GM21423 (cell line): Measurements from ENCODE around the gene SLC41A3.

Experiments used
- ATAC-seq: cut with Tn5 transposase; IDR thresholded peaks from one replicate; pipeline ENCODE4 v1.9.1; 2021; ENCODE audit warnings: mild to moderate bottlenecking, moderate library complexity; ENCODE audit not compliant: unreplicated experiment

The SLC41A3 gene

DNA sequence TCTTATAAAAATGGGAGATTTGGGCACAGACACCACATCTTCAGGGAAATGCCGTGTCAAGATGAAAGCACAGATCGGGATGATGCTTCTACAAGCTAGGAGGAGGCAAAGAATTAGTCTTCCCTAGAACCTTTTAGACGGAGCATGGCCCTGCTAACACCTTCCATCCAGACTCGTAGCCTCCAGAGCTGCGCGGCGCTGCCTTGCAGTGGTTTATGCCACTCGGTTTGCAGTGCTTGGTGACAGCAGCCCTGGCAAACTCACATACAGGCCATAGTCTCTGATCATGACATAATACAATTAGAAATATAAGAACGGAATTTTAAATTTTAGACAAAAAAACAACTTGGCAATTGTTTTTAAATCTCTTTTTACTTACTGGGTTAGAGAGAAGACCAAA lies 37.1 kb upstream of the SLC41A3 start:
- no peak for ATAC-seq

DNA sequence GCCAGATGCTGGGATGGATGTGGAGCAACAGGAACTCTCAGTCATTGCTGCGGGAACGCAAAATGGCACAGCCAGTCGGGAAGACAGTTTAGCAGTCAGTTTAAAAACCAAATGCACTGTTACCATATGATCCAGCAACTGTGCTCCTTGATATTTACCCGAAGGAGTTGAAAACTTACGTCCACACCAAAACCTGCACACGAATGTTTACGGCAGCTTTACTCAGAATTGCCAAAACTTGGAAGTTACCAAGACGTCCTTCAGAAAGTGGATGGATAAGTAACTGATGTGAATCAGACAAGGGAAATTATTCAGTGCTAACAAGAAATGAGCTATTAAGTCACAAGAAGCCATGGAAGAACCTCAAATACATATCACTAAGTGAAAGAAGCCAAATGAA lies 36.1 kb upstream of the SLC41A3 start:
- no peak for ATAC-seq

DNA sequence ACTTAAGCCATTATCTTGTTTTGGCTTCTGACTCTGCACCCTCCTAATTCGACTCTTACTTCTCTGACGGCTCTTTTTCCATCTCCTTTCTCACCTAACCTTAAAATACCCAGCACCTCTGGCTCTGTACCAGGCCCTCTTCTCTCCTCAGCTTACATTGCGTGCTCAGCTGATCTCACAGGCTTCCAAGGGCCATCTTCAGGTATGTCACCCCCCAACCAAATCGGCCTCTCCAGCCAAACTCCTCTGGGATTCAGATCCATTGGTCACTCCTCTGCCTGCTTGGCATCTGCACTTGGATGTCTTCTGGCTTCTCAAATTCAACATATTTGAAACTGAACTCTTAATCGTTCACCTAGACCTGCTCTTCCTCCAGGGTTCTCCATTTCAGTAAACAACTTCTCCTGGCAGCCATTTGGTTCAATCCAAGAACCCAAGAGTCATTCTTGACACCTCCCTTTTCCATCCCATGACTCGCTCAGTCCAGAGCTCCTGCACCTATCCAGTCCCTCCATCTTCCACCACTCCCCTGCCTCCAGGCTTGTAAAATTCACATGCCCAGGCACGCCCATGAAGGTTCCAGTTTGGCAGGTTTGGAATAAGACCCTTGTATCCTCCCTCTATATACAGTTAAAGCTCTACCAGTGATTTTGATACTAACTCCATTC lies 35.2 kb upstream of the SLC41A3 start:
- no peak for ATAC-seq

DNA sequence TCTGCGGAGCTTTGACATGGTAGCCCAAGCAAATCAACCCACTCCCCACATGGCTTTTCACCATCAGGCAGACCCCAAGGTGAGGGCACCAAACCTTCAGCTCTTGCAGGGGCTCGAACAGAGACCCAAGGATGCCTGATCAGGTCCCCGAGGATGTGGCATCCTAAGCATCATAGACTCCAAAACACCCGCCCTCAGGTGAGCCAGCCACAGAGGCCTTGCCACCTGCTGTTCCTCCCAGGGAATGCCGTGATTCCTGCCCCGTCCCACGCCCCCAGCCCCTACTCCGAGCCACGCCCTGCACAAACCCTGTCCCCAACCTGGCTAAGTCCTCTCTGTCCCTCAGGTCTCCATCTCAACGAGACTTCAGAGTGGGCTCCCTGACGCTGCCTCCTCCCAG lies 34.7 kb upstream of the SLC41A3 start:
- no peak for ATAC-seq

DNA sequence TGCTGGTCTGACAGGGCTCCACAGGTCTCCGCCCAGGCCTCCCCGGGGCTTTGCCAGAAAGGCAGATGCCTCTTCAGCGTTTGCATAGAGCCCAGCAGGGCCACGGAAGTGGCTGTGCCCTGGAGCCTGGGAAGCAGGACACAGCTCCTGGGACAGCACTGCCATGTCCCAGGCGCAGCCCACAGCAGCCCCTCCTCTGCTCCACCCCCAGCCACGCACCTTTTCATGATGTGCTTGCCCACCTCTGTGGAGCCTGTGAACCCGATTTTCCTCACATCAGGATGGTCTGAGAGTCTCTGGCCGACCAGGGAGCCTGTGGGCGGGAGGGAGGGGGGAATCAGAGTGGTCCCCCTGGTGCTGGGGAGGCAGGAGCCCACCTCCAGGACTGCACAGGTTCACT lies 33.9 kb upstream of the SLC41A3 start:
- no peak for ATAC-seq

DNA sequence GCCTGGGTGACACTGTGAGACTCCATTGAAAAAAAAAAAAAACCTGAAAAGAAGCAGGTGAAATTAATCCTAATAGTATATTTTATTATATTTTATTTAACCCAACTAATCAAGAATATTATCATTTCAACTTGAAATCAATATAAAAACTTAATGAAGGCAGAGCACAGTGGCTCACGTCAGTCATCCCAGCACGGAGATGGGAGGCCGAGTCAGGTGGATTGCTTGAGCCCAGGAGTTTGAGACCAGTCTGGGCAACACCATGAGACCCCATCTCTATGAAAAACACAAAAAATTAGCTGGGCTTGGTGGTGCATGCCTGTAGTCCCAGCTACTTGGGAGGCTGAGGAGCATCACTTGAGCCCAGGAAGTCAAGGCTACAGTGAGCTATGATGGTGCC lies 33.3 kb upstream of the SLC41A3 start:
- no peak for ATAC-seq

DNA sequence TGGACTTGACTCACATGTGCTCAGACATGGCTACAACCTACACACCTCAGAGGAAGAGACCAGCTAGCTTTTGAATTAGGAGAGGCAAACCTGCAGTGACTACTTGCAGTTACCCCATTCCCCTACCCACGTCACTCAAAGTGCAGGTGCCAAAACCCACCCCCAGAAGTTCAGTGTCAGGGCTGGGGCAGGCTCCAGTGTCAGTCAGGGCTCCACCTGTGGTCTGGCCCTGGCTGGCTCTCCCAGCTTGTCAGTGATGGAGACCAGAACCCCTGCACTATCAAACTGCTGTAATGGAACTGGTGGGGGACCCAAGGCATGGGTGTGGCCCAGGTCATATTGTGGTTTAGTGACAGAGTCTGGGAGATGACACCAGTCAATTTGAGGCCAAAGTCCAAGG lies 32.6 kb upstream of the SLC41A3 start:
- ATAC-seq: no peak

DNA sequence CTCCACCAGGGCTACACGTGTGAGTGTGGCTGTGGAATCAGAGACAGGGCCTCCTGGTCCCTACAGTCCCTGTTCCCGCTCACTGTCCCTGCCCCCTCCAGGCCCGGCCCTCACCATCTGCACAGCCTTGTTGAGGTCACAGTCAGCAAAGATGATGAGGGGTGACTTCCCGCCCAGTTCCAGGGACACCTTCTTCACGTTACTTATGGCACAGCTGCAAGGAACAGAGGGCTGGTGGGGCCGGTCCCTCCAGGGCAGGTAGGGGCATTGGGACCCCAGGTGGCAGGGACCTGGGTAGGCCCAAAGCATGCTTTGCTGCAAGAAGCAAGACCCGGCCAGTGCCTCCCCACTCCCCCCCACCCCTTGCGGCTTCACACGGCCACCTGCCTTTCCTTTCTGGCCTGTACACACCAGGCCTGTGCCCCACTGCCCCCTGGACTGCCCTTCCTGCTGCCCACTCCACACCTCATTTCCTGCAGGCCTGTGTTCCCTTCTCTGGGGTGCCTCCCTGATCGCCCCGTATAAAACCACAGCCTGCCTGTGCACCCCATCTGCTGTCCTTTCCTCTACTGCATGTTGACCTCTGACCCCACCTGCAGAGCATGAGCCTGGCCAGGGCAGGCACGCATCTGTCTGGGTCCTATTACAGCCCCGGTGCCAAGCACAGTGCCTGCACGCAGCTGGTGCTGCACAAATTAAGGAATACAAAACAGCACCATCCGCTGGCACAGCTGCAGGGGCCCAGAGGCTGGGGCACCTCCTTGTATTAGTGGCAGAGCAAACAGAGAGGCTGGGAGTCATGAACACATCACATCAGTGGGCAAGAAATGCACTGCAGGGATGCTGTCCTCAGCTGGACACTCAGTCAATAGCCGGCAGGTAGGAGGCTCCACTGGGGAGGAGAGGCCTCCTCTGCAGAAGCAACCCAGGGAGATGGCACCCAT lies 30.8 kb upstream of the SLC41A3 start:
- no peak for ATAC-seq

DNA sequence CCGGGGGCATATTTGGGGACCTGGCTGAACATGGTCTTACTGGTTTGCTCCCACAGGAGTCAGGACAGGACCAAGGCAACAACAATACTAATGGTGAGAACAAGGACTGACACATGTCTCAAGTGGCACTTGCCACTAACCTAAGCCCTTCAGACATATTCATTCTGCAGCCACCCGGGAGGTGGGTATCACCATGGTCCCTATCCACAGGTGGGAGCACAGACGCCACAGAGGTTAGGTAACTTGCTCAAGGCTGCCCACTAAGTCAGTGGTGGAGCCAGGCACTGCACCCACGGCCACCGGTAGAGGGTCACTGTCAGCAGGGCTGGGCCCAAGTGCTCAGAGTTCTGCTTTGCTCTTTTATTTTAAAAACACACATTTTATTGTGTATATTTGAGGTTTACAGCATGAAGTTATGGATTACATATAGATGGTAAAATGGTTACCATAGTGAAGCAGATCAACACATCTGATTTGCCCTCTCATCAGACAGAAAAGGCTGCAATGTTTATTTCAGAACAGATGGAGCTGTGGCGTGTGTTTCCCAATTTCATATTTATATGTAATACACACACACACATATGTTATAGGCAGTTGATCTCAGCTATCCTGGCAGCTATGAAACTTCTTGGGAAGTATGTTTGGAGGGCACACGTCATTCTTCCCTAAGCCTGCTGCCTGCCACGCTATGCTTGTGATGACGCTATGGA lies 30.0 kb upstream of the SLC41A3 start:
- ATAC-seq: no peak

DNA sequence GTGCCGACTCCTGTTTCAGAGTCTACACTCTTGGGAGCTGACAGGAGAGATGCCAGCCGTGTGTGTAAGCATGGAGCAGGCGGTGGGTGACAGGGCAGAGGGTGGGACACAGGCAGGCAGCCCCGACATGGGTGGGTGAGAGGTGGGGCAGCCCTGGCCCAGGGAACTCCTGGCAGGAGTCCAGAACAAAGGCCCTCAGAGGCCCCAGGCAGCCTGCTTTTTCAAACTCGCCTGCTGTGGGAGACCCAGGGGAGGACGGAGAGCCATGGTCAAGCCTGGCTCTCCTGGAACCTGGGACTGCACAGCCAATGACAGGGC lies 29.3 kb upstream of the SLC41A3 start:
- ATAC-seq: no peak

DNA sequence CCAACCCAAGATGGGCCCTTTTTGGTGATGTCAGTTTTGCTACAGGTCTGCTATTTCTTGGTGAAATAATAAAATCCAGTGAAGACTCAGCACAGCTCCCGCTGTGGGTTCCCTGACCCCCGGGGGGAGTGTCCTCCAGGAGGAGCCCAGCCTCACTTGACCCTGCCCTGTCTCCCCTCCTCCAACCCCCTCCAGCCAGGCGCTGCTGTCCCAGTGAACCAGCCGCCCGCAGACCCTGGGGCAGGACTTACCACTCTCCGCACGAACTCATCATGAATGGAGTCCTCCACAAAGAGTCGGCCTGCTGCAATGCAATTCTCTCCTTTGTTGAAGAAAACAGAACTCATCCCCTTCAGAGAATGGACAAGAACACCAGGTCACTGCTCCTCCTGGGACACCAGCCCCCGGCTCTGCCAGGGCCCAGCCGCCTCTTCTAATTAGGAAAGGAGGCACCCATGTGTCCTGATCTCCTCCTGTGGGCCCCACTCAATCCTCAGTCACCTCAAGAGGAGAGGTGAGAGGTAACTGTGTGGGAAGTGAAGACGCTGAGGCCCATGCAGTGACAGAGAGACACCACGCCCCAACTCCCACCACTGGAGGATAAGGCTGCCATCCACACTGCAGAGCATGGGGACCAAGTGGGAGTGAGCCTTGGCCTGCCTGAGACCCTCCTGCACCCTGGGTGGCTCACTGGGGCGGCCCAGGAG lies 28.8 kb upstream of the SLC41A3 start:
- no peak for ATAC-seq

DNA sequence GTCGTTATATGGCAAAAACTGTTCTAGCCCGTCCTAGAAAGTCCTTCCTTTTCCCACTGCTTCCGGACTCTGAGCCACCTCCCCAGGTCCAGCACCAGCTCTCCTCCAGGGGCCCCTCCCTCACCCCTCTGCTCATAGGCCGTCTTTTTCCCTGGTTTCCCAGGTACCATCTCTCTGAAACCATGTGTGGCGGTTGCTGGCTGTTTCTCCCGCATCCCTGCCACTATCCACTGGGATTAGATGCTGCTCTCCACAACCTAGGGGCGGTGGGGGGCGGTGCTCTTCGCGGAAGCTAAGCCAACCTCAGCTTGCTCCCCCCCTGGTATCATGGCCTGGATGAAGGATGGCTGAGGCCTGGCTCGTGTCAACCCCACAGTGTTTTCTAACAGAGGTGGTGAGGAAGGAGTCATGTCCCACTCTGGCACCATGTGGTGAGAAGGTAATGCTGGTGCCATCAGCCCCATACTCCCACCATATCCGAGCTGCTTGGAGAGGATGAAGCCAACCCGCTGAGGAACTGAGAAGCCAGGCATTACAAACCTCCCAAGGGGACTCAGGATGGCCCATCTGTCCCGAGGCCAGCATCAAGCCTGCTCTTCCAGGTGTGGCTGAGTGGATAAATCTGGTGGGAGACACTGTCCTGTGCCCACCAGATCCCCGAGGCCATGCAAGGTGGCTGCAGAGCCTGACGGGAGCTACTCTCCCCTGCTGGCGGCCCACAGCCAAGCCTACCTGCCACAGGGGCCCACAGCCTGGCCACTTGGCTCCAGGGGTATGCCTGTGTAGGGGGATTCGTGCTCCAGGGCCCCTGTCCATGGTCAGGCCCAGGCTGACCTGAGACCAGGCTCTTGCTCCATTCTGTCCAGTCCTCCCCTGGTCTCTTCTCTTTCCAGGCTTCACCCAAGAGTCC lies 27.9 kb upstream of the SLC41A3 start:
- no peak for ATAC-seq

DNA sequence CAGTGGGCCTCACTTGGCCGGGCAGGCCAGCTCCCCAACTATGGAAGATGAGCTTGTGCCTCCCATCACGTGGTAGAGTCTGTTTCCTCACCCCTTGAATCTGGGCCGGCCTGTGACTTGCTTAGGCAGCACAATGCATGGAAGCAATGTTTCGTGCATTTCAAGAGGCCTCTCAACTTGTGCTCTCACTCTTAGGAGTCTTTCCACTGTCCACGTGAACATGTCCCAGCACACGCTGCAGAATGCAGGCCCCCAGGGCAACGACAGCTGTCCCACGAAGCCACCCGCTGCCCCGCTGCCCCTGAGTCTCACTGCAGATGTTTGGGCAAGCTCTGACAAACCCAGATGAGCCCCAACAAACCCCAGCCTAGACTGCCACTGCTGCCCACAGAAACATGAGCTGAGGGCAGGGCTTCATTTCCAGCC lies 27.2 kb upstream of the SLC41A3 start:
- ATAC-seq: no peak

DNA sequence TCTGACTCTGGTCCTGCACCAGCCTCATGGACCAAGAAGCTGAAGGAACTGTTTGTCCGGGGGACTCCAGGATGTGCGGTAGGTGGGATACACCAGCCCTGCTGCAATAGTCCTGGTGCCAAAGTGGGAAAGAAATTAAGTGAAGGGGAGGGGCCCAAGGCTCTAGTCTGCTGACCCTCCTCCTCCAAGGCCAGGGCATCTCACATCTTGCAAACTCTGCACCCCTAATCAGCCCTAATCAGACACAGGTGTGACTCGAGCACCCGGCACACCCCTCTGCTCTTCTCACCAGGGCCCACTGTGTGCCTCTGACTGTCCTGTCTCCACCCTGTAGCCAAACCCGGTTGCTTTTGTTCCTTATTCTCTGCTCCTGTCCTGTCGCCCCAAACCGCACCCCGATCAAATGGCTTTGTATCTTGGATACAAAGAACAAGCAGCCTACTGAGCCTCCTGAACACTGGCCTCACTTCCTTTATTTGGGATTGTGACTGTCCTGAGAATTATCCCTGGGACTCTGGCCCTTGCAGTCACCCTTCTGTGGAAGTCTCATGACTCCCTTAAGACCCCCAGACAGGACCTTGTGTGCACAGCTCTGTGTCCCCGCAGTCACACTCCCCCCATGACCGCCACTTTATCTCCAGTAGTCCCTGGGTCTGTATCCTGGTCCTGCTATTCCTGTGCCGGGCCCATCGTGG lies 26.7 kb upstream of the SLC41A3 start:
- ATAC-seq: no peak

DNA sequence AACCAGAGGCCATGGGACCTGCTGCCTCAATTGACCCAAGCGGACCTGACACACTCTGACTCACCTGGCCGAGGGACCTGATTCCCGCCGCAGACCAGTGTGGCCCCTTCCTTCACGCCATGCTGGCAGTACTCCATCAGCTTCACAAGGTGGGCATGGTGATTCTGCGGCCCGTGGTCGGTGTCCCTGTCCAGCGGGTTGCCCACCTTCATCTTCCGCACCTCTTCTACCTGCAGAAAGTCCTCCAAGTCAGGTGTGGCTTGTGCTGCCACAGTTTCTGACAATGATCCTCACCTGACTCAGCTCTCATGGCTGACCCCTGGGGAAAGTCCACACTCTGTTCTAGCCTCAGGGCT lies 25.9 kb upstream of the SLC41A3 start:
- no peak for ATAC-seq

DNA sequence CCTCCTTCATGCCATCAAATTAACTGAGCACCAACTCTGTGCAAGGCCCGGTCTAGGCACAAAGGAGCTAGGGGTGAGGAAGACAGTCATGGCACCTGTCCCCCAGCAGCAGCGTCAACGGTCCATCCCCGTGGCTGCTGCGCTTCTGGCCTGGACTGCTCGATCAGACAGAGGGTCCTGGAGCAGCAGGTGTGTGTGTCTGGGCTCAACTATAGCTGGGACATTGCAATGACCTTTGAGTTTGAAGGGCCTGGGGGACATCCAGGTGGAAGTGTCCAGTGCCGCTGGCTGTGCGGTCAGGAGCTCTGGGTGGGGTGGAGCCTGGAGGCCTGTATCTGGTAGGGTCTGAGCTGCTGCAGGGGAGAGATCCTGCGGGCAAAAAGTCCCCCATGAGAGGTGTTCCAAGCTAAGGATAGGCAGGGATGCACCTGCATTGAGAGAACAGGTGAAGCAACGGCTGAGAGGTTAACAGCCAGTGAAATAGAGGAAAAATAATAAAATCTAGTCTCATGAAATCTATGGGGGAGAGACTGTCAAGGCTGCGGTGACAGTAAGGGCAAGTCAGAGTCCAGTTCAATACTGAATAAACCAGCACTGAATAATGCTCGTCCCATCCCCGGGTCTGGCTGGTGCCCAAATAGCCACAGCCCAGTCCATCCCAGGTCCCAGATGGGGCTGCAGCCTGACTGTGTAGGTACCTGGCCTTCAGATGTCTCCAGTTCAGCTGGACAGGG lies 25.4 kb upstream of the SLC41A3 start:
- ATAC-seq: no peak

DNA sequence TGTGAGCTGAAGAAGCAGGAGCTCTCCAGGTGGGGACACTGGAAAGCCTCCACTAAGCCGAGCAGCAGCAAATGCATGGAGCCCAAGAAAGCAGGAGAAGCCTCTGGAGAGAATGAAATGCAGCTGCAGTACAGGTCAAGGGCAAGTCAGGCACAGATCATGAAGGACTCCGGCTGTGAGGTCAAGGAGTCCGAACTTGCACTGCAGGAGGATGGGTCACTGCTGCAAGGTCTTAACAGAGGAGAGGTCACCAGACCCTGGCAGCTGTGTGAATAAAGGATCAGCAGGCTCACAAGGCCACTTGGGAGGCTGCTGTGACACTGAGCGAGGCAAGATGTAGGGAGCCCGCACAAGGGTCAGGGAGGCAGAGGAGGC lies 24.7 kb upstream of the SLC41A3 start:
- no peak for ATAC-seq

DNA sequence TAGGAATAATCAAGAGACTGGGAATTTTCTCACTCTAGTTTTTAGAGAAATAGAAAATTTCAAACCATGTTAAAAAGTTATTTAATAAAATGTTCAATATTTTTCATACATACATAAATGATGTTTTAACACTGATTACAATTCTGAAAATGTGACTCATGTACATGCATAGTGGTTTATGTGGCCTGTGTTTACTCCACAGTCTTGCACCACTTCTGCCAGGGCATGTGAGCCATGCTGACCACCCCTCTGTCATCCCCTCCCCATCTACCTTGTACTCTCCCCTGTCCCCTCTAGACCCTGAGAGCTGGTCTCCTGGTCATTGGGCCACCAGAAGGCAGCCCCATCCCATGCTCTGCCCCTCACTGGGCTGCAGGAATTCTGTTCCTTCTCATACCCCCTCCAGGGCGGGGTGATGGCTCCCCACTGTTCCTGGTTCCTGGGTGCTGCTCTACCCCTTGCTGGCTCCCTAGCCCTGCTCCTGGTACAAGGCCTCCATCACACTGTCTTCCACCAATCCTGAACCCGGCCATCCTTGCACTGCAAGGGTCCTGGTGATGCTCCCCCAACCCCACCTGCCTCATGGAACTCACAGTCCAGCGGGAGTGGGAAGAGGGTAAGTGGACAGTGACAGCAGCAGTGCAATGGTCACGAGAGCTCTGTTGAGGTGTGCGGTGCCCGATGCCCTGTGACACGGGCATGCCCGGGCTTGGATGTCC lies 24.2 kb upstream of the SLC41A3 start:
- ATAC-seq: no peak
